Body of pancreas (tissue), 4 donors: ENCODE data around the gene DENND4B.

Experiments
- POLR2A ChIP-seq, 3 donors: fragments of 450-650 bp; IDR thresholded peaks; one replicate each; pipeline ENCODE4 v1.6.1; 2016; ENCODE audit warnings: antibody characterized with exemption in 3 of 3, mild to moderate bottlenecking in 2 of 3
- TF ChIP-seq, protein P1 (sequence below), 7 experiments: fragments of 450-650 bp in 4 of 7; fragments of 200-600 bp in 3 of 7; sonication (generic) in 3 of 7; IDR thresholded peaks; one replicate each; pipeline ENCODE4 v1.5.1; 2016 to 2019; ENCODE audit warnings: antibody characterized with exemption in 7 of 7

- TF ChIP-seq POLR2A (IDR thresholded peaks at IDR 0.05), result no peak
- TF ChIP-seq, protein P1, sequence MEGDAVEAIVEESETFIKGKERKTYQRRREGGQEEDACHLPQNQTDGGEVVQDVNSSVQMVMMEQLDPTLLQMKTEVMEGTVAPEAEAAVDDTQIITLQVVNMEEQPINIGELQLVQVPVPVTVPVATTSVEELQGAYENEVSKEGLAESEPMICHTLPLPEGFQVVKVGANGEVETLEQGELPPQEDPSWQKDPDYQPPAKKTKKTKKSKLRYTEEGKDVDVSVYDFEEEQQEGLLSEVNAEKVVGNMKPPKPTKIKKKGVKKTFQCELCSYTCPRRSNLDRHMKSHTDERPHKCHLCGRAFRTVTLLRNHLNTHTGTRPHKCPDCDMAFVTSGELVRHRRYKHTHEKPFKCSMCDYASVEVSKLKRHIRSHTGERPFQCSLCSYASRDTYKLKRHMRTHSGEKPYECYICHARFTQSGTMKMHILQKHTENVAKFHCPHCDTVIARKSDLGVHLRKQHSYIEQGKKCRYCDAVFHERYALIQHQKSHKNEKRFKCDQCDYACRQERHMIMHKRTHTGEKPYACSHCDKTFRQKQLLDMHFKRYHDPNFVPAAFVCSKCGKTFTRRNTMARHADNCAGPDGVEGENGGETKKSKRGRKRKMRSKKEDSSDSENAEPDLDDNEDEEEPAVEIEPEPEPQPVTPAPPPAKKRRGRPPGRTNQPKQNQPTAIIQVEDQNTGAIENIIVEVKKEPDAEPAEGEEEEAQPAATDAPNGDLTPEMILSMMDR (IDR thresholded peaks at IDR 0.05), result no peak
These were observed 11.8 kb downstream of the DENND4B start for GRCh38 chr1:153934746-153935145.
